Sigmoid colon (tissue), 7 donors: ENCODE measurements around the gene ZNF485. TPM values are rescaled to one million over a fixed set of nuclear protein-coding genes. Genes with fewer than 3 reads are reported as not detected.

Experiments
- DNase-seq: peaks from one replicate; pipeline ENCODE4 v3.0.0-alpha.2; 2019
- H3K27ac ChIP-seq, 4 donors: fragments of 200-600 bp; sonication (generic); one replicate each; pipeline ENCODE4 v1.5.1; 2016 to 2019; ENCODE audit warnings: mild to moderate bottlenecking in 1 of 4
- H3K27me3 ChIP-seq, 3 donors: fragments of 200-600 bp; sonication (generic); one replicate each; pipeline ENCODE4 v1.5.1; 2019; ENCODE audit warnings: mild to moderate bottlenecking in 1 of 3
- H3K36me3 ChIP-seq, 4 donors: fragments of 200-600 bp; sonication (generic); one replicate each; pipeline ENCODE4 v1.5.1; 2016 to 2019
- H3K4me1 ChIP-seq, 4 donors: fragments of 200-600 bp; sonication (generic); one replicate each; pipeline ENCODE4 v1.5.1; 2017 to 2019
- H3K4me3 ChIP-seq, 4 donors: fragments of 200-600 bp; sonication (generic); one replicate each; pipeline ENCODE4 v1.5.1; 2017 to 2019; ENCODE audit warnings: mild to moderate bottlenecking in 2 of 4, moderate library complexity in 1 of 4
- H3K9me3 ChIP-seq, 4 donors: fragments of 200-600 bp in 3 of 4; sonication (generic) in 3 of 4; one replicate each; pipeline versions ENCODE4 v1.5.1 to v1.6.1; 2013 to 2019
- EP300 ChIP-seq, 4 donors: sonication (generic); formaldehyde crosslinking; IDR thresholded peaks; one replicate each; pipeline ENCODE4 v1.6.1; 2017; ENCODE audit warnings: antibody characterized with exemption in 4 of 4
- POLR2AphosphoS5 ChIP-seq, 4 donors: sonication (generic); formaldehyde crosslinking; IDR thresholded peaks; one replicate each; pipeline ENCODE4 v1.6.1; 2017; ENCODE audit warnings: antibody characterized with exemption in 4 of 4
- WGBS, 2 donors: extraction: QIAGEN DNeasy Blood & Tissue Kit; methylation state at CpG; one replicate each; pipeline ENCODE4 v1.1.7; 2013; 5-methylcytosine and 5-hydroxymethylcytosine counted together
- intact Hi-C: fragments of 100-400 bp; cut with DNase I; formaldehyde crosslinking; loops from one replicate; pipeline ENCODE4 v1.15.1; 2023
- polyA plus RNA-seq, 3 donors: library from polyadenylated mRNA; stranded (reverse); fragments of 200-250 nt; gene quantifications; one replicate each; pipeline ENCODE4 v1.2.3, GENCODE V29; 2013
- total RNA-seq, 4 donors: library from RNA; depleted of rRNA; stranded (reverse); fragments of >200 nt; gene quantifications; one replicate each; pipeline ENCODE4 v1.1.0, GENCODE V29; 2016
- donor health status: healthy with polysubstance abuse.
- donor health status: Bipolar disorder and iron deficiency.
- donor health status: healthy.

The ZNF485 gene
- total and polyA plus RNA-seq, 7 donors = 0.46 to 3.8 (median 2.5) TPM

GRCh38 chr10:43667317-43667731 lies 61.1 kb downstream of the ZNF485 start:
- 6 to 14% methylated on average over 35 of the region's 35 CpGs for WGBS, 2 donors
- DNase-seq = peak; percentile 61
- Histone ChIP-seq H3K36me3 (no peaks in the 10 kb centered on the region), H3K9me3 (no peaks in the 10 kb centered on the region), H3K4me1 (peaks cover 0 to 10% (median 6%) of the 10 kb centered on the region in 4 donors), H3K27me3 (peaks cover 0 to 22% (median 10%) of the 10 kb centered on the region in 3 donors), H3K27ac (no peak overlapping the region), H3K4me3 (peak overlapping the region in 2 of 4 donors; percentile 31 to 38)
- intact Hi-C loops = no loop called here
- no peak for TF ChIP-seq EP300 (IDR thresholded peaks at IDR 0.05)
- no peak for TF ChIP-seq POLR2AphosphoS5 (IDR thresholded peaks at IDR 0.05)

Other genes with a start within 250 kb of the ZNF485 start
- gene FXYD4, start 234.8 kb upstream of the ZNF485 start, total RNA-seq = not detected
- not detected for gene FXYD4, start 234.8 kb upstream of the ZNF485 start, polyA plus RNA-seq
- gene HNRNPF, start 197.3 kb upstream of the ZNF485 start, total RNA-seq = 100 to 1,000 TPM; 101 to 185 (median 150) TPM
- gene HNRNPF, start 197.3 kb upstream of the ZNF485 start, polyA plus RNA-seq = 100 to 1,000 TPM; 117 to 194 (median 134) TPM
- gene ZNF487, start 169.3 kb upstream of the ZNF485 start, total RNA-seq = 10 to 100 TPM in 3 of 4 donors, 1 to 10 TPM in 1; 6.1 to 21.6 (median 13.3) TPM
- gene ZNF487, start 169.3 kb upstream of the ZNF485 start, polyA plus RNA-seq = 1 to 10 TPM; 5.3 to 6.6 (median 6.5) TPM
- gene ZNF239, start 31.8 kb upstream of the ZNF485 start, total RNA-seq = 1 to 10 TPM; 4.1 to 6.2 (median 5.4) TPM
- gene ZNF239, start 31.8 kb upstream of the ZNF485 start, polyA plus RNA-seq = 1 to 10 TPM in 1 of 3 donors, under 1 TPM in 2; 0.46 to 2.9 (median 0.60) TPM
- gene ZNF32, start 42.4 kb downstream of the ZNF485 start, total RNA-seq = 100 to 1,000 TPM in 2 of 4 donors, 10 to 100 TPM in 2; 72.1 to 108 (median 94.6) TPM
- gene ZNF32, start 42.4 kb downstream of the ZNF485 start, polyA plus RNA-seq = 10 to 100 TPM; 21.3 to 31.2 (median 21.9) TPM